ENCODE results near the gene ZYX. TPM values are rescaled to one million over a fixed set of nuclear protein-coding genes. Genes with fewer than 3 reads are reported as not detected.

ZYX gene
- total and polyA plus RNA-seq, 9 donors = 41.4 to 290 (median 214) TPM

DNA sequence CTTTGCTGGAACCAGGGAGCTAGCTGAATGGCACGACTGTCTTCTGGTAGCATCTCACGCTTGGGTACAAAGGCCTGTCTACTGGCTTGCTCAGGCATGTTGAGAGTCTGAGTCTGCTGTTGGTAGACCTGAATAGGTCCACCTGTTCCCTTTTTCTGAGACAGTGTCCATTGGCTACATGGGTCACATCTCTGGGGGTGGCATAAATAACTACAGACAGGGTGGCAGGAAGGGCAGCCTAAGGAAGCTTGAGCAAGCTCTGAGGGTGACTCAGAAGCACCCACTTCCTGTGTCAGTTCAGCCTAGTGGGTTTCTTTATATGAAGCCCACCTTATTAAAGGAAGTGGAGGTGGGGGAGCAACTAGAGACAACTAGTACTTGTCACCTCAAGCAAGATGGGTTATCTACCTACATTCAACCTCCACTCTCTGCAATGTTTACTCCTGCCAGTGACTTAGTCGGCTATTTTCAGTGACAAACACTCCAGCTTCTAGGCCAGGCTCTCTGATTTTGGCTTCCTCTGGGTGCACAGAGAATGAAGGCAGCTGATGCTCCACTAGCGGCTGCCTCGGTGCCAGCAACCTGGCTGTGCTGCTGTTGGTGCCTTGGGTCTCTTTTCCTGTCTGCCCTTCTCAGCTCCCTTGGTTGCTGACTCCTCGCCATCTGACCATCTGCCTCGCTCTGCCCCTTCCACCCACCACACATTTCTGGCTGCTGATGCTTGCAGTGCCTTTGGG lies 5.7 kb upstream of the ZYX start:
- Histone ChIP-seq H3K4me1 (ENCODE audit: control insufficient read depth, insufficient read depth, low read length) (peaks cover 10% of the 10 kb centered on the region), H3K27ac (ENCODE audit: low read length) (no peak overlapping the region), H3K27me3 (ENCODE audit: control insufficient read depth, insufficient read depth, low read length) (no peaks in the 10 kb centered on the region), H3K9me3 (replicated peaks; ENCODE audit: control insufficient read depth, low read depth, low read length) (no peaks in the 10 kb centered on the region), H3K36me3 (ENCODE audit: control insufficient read depth, insufficient read depth, low read length) (no peaks in the 10 kb centered on the region), H3K4me3 (ENCODE audit: low read length) (no peak overlapping the region)
- WGBS (ENCODE audit: insufficient coverage) = 73% methylated on average over 4 of the region's 7 CpGs
- peak; percentile 10 for DNase-seq

DNA sequence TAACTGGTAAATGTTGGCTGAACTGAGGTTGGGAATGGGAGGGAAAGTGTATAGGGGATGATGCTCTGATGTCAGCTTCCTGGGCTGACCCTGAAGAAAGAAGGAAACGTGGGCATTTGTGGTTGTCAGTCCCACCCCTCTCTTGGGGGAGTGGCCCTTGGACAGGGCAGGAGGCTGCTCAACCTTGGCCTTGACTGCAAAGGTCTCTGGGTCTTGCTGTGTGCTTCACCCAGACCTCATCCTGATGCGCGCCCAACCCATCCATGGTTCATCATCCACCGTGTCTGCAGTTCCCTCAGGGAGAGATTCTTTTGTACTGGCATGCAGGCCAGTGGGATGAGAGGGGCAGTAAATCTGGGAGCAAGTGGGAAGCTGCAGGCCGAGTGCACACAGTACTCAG lies 4.7 kb upstream of the ZYX start:
- no peak overlapping the region for H3K27ac ChIP-seq (ENCODE audit: low read length)
- H3K4me3 ChIP-seq (ENCODE audit: low read length) = no peak overlapping the region
- peak; percentile 8 for DNase-seq
- no peaks in the 10 kb centered on the region for H3K27me3 ChIP-seq (ENCODE audit: control insufficient read depth, insufficient read depth, low read length)
- H3K36me3 ChIP-seq (ENCODE audit: control insufficient read depth, insufficient read depth, low read length) = no peaks in the 10 kb centered on the region
- H3K9me3 ChIP-seq (replicated peaks; ENCODE audit: control insufficient read depth, low read depth, low read length) = no peaks in the 10 kb centered on the region
- peaks cover 10% of the 10 kb centered on the region for H3K4me1 ChIP-seq (ENCODE audit: control insufficient read depth, insufficient read depth, low read length)
- WGBS (ENCODE audit: insufficient coverage) = 13% methylated on average over 1 of the region's 5 CpGs

GRCh38 chr7:143379611-143380259 lies 1.4 kb upstream of the ZYX start:
- 25% methylated on average over 11 of the region's 15 CpGs for WGBS (ENCODE audit: insufficient coverage)
- Histone ChIP-seq H3K27me3 (ENCODE audit: control insufficient read depth, insufficient read depth, low read length) (no peaks in the 10 kb centered on the region), H3K4me3 (ENCODE audit: low read length) (peak overlapping the region; percentile 98), H3K4me1 (ENCODE audit: control insufficient read depth, insufficient read depth, low read length) (peaks cover 38% of the 10 kb centered on the region), H3K36me3 (ENCODE audit: control insufficient read depth, insufficient read depth, low read length) (peaks cover 27% of the 10 kb centered on the region), H3K27ac (ENCODE audit: low read length) (peak overlapping the region; percentile 100), H3K9me3 (replicated peaks; ENCODE audit: control insufficient read depth, low read depth, low read length) (no peaks in the 10 kb centered on the region)
- no peak for DNase-seq

- WGBS (ENCODE audit: insufficient coverage) = 0% methylated on average over 30 of the region's 35 CpGs
- peak; percentile 95 for DNase-seq
- Histone ChIP-seq H3K4me1 (ENCODE audit: control insufficient read depth, insufficient read depth, low read length) (peaks cover 43% of the 10 kb centered on the region), H3K36me3 (ENCODE audit: control insufficient read depth, insufficient read depth, low read length) (peaks cover 33% of the 10 kb centered on the region), H3K9me3 (replicated peaks; ENCODE audit: control insufficient read depth, low read depth, low read length) (no peaks in the 10 kb centered on the region), H3K27me3 (ENCODE audit: control insufficient read depth, insufficient read depth, low read length) (no peaks in the 10 kb centered on the region), H3K4me3 (ENCODE audit: low read length) (peak overlapping the region; percentile 98), H3K27ac (ENCODE audit: low read length) (peak overlapping the region; percentile 100)
Measured at GRCh38 chr7:143380260-143380645, 892 bp upstream of the ZYX start.

DNA sequence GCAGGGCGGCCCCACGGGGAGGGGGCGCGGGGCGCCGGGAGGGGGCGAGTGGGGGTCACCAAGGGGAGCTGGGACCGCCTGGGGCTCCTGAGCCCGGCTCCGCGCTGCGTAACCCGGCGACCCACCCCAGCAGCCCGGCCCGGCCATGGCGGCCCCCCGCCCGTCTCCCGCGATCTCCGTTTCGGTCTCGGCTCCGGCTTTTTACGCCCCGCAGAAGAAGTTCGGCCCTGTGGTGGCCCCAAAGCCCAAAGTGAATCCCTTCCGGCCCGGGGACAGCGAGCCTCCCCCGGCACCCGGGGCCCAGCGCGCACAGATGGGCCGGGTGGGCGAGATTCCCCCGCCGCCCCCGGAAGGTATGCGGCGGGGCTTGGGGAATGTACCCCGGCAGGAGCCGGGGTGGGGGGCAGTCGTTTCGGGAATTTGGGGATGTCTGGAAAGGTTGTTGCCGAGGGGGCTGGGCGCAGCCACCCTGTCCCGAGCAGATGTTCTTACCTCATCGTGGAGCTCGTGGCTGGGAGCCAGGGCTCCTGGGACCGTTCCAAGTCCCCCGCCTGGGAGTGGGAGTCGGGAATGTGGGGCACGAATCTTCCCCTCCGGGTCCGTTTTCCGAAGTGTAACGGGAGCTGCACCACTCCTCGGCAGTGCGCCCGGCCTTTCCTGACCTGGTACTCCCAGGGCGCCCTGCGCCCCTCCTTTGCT lies 431 bp downstream of the ZYX start:
- Histone ChIP-seq H3K27me3 (ENCODE audit: control insufficient read depth, insufficient read depth, low read length) (no peaks in the 10 kb centered on the region), H3K9me3 (replicated peaks; ENCODE audit: control insufficient read depth, low read depth, low read length) (no peaks in the 10 kb centered on the region), H3K4me1 (ENCODE audit: control insufficient read depth, insufficient read depth, low read length) (peaks cover 56% of the 10 kb centered on the region), H3K27ac (ENCODE audit: low read length) (peak overlapping the region; percentile 91), H3K36me3 (ENCODE audit: control insufficient read depth, insufficient read depth, low read length) (peaks cover 40% of the 10 kb centered on the region), H3K4me3 (ENCODE audit: low read length) (peak overlapping the region; percentile 98)
- DNase-seq = peak; percentile 91
- 1% methylated on average over 57 of the region's 64 CpGs for WGBS (ENCODE audit: insufficient coverage)

GRCh38 chr7:143382126-143382790 lies 1.1 kb downstream of the ZYX start:
- peak; percentile 36 for DNase-seq

GRCh38 chr7:143382791-143383641 lies 1.9 kb downstream of the ZYX start:
- Histone ChIP-seq H3K4me1 (ENCODE audit: control insufficient read depth, insufficient read depth, low read length) (peaks cover 70% of the 10 kb centered on the region), H3K36me3 (ENCODE audit: control insufficient read depth, insufficient read depth, low read length) (peaks cover 54% of the 10 kb centered on the region), H3K27ac (ENCODE audit: low read length) (peak overlapping the region; percentile 91), H3K9me3 (replicated peaks; ENCODE audit: control insufficient read depth, low read depth, low read length) (no peaks in the 10 kb centered on the region), H3K4me3 (ENCODE audit: low read length) (peak overlapping the region; percentile 98), H3K27me3 (ENCODE audit: control insufficient read depth, insufficient read depth, low read length) (no peaks in the 10 kb centered on the region)
- 72% methylated on average over 11 of the region's 15 CpGs for WGBS (ENCODE audit: insufficient coverage)
- peak; percentile 10 for DNase-seq

More at GRCh38 chr7:143382126-143382790, 1.1 kb downstream of the ZYX start:
- Histone ChIP-seq H3K4me3 (ENCODE audit: low read length) (peak overlapping the region; percentile 98), H3K9me3 (replicated peaks; ENCODE audit: control insufficient read depth, low read depth, low read length) (no peaks in the 10 kb centered on the region), H3K27me3 (ENCODE audit: control insufficient read depth, insufficient read depth, low read length) (no peaks in the 10 kb centered on the region), H3K36me3 (ENCODE audit: control insufficient read depth, insufficient read depth, low read length) (peaks cover 46% of the 10 kb centered on the region), H3K27ac (ENCODE audit: low read length) (peak overlapping the region; percentile 91), H3K4me1 (ENCODE audit: control insufficient read depth, insufficient read depth, low read length) (peaks cover 63% of the 10 kb centered on the region)
- WGBS (ENCODE audit: insufficient coverage) = 0% methylated on average over 1 of the region's 21 CpGs

DNA sequence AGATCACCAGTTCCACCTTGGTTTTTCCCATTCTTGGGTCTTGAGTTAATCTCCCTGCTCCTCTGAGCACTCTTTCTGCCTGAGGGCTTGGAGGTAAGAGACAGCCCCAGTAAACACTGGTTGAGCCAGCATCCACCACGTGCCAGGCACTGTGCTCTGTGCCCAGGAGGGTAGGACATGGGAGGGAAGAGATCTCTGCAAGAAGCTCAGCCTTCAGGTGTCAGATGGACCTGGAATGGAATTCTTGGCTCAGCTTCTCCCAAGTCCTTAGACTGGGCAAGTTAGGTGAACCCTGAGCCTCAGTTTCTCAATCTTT lies 2.5 kb downstream of the ZYX start:
- Histone ChIP-seq H3K27ac (ENCODE audit: low read length) (peak overlapping the region; percentile 29), H3K4me3 (ENCODE audit: low read length) (peak overlapping the region; percentile 98), H3K27me3 (ENCODE audit: control insufficient read depth, insufficient read depth, low read length) (no peaks in the 10 kb centered on the region), H3K9me3 (replicated peaks; ENCODE audit: control insufficient read depth, low read depth, low read length) (no peaks in the 10 kb centered on the region), H3K36me3 (ENCODE audit: control insufficient read depth, insufficient read depth, low read length) (peaks cover 60% of the 10 kb centered on the region), H3K4me1 (ENCODE audit: control insufficient read depth, insufficient read depth, low read length) (peaks cover 75% of the 10 kb centered on the region)
- WGBS (ENCODE audit: insufficient coverage) = no CpG with 5 or more reads among the region's 1 CpG
- peak; percentile 10 for DNase-seq

GRCh38 chr7:143384148-143384547 lies 3.0 kb downstream of the ZYX start:
- Histone ChIP-seq H3K27ac (ENCODE audit: low read length) (peak overlapping the region; percentile 29), H3K4me3 (ENCODE audit: low read length) (peak overlapping the region; percentile 36), H3K36me3 (ENCODE audit: control insufficient read depth, insufficient read depth, low read length) (peaks cover 65% of the 10 kb centered on the region), H3K4me1 (ENCODE audit: control insufficient read depth, insufficient read depth, low read length) (peaks cover 74% of the 10 kb centered on the region), H3K27me3 (ENCODE audit: control insufficient read depth, insufficient read depth, low read length) (no peaks in the 10 kb centered on the region), H3K9me3 (replicated peaks; ENCODE audit: control insufficient read depth, low read depth, low read length) (no peaks in the 10 kb centered on the region)
- DNase-seq = peak; percentile 16
- 59% methylated on average over 5 of the region's 5 CpGs for WGBS (ENCODE audit: insufficient coverage)
